Diencephalon (tissue), 1 donor: ENCODE measurements around the gene CCDC136. TPM values are rescaled to one million over a fixed set of nuclear protein-coding genes. Genes with fewer than 3 reads are reported as not detected.

Experiments used
- small RNA-seq: library from RNA; depleted of rRNA; stranded (forward); fragments of <200 nt; gene quantifications from one replicate; pipeline ENCODE3, GENCODE V24; 2014
- total RNA-seq: library from RNA; depleted of rRNA; stranded (reverse); fragments of >200 nt; gene quantifications from one replicate; pipeline ENCODE4 v1.2.3, GENCODE V29; 2014

Gene CCDC136
- total RNA-seq = 57.2 TPM

DNA sequence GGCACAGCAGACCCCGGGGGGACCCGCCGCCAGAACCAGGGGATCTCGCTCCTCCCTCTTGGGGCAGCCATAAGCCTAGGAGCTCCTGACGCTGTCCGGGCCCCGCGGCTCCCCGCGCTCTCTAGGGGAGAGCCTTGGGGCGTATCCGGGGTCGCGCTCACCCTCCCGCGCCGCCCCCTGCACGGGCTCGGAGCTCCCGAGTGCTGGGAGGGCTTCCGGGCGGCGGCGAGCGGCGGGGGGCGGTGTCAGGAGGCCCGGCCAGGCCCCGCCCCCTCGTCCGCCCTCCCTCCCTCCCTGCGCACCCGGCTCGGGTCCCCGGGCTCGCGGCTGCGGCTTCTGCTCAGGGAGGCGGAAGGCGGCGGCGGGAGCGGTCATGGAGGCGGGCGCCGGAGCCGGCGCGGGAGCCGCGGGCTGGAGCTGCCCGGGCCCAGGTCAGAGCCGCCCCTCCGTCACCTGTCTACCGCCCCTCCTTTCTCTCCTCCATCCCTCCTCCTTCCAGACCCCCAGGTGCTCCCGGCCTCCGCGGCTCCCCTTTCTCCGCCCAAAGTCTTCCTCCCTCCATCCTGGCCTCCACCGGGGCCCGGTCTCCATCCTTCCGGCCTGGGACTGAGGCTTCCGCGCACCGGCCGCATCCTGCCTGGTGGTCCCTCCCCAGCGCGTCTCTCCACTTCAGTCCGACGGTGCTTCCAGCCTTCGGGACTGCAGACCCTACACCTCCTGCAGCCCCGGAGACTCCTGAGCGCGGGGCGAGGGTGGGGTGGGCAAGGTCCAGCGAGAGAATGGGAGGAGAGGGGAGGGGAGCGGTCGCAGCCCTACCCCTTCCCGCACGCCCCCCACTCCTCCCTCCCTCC is at the start of gene CCDC136:
TSS of gene CCDC136 (plus strand) at position 848 of the 851 bp plus-strand sequence. CDS start 444 bp downstream, outside the sequence.

DNA sequence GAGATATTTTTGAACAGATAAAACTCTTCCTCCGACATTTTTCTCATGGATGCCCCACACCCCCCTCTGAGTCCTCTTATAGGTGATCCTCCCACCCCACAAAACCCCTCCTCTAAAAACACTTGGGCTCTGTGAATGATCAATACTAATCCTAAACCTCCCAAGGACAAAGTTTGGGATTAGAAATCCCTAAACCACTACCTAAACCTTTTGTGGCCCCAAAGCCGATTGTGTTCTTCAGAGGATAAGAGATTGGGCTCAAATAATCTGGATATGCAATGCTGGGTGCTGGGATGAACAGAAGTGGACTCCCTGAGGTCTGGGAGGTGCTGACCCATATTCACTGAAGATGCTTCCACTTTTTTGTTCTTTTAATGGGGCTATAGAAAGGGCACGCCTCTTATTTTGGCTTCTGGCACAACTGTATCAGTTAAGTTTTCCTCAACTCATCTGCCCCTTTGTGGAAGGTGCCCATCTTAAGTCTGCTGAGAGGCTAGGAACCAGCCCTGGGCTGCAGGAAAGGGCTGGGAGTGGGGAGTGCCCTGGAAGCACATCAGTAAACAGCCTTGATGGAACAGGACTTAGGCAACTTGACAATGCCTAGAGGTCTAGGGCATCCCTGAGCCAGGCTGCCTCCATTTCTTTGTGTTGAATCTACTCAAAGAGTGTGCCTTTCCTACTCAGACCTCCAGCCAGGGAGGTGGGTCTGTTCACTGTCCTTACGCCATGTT is 15.9 kb upstream of the CCDC136 start, which contains the start of gene OPN1SW:
TSS of gene OPN1SW (minus strand) at position 51 of the 731 bp plus-strand sequence. CDS start at position 38, 13 bp downstream.

DNA sequence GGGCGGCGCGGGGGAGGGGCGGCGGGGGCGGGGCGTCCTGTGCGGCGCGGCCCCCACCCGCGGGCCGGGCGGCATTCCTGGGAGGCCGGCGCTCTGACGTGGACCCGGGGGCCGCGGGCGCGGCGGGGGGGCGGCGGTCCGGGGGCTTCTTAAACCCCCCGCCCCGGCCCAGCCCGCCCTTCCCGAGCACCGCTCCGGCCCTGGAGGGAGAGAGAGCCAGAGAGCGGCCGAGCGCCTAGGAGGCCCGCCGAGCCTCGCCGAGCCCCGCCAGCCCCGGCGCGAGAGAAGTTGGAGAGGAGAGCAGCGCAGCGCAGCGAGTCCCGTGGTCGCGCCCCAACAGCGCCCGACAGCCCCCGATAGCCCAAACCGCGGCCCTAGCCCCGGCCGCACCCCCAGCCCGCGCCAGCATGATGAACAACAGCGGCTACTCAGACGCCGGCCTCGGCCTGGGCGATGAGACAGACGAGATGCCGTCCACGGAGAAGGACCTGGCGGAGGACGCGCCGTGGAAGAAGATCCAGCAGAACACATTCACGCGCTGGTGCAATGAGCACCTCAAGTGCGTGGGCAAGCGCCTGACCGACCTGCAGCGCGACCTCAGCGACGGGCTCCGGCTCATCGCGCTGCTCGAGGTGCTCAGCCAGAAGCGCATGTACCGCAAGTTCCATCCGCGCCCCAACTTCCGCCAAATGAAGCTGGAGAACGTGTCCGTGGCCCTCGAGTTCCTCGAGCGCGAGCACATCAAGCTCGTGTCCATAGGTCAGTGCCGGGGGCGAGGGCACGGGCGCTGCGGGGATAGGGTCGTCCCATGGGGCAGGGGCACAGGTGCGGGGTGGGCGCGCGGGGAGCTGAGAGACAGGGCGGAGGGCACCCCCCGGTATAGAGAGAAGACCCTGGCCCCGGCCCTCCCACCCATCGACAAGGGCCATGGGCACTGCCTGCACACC is 38.7 kb downstream of the CCDC136 start, which contains the start of gene FLNC:
TSS of gene FLNC (plus strand) at position 176 of the 947 bp plus-strand sequence. CDS start at position 408, 232 bp downstream.

DNA sequence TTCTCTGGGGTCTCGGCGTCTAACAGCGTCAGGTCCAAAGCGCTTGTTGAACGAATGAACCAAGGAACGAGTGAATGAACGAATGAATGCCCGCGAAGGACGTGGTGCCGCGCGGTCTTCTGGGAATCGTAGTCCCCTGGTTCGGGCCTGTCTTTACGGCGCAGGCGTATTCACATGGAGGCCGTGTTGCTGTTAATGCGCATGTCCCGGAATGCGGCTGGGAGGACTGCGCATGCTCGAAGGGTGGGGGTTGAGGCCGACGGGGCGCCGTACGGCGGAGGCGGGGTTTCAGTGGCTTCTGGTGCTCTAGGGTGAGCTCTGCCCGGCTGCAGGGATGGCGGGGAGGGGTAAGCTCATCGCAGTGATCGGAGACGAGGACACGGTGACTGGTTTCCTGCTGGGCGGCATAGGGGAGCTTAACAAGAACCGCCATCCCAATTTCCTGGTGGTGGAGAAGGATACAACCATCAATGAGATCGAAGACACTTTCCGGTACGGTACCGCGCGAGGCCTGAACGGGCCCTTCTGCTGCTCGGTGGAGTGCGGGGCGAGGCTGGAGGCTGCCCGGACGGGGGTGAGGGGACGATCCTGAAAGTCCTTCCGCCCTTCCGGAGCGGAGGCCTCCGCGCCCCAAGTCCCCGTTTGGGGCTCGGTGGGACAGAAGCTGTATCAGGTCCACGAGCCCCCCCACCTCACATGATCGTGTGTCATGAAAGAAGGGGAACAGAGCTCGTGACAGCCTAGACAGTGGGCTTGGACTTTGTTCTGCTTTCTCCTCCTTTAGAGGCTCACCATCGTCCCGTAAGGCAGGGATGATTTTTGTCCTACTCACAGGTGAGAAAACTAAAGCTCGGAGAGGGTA is 71.0 kb downstream of the CCDC136 start, which contains the start of gene ATP6V1F:
TSS of gene ATP6V1F (plus strand) at position 286 of the 862 bp plus-strand sequence. CDS start at position 335, 49 bp downstream.

Small RNAs within 50 kb of the gene (small RNA-seq; reads per million reads assigned to genes)
- not detected for gene RN7SL81P

Other genes with a start within 250 kb of the CCDC136 start
- gene GARIN1A, start 119.7 kb upstream of the CCDC136 start, total RNA-seq = 0.92 TPM
- 51.2 TPM for gene CALU, start 52.6 kb upstream of the CCDC136 start, total RNA-seq
- not detected for gene OPN1SW, start 16.2 kb upstream of the CCDC136 start, total RNA-seq
- gene FLNC, start 38.4 kb downstream of the CCDC136 start, total RNA-seq = 20.1 TPM
- gene ATP6V1F, start 70.9 kb downstream of the CCDC136 start, total RNA-seq = 90.9 TPM
- gene KCP, start 118.7 kb downstream of the CCDC136 start, total RNA-seq = 1.2 TPM
- gene IRF5, start 146.0 kb downstream of the CCDC136 start, total RNA-seq = 3.9 TPM